ENCODE results near the gene C12orf57.

DNA sequence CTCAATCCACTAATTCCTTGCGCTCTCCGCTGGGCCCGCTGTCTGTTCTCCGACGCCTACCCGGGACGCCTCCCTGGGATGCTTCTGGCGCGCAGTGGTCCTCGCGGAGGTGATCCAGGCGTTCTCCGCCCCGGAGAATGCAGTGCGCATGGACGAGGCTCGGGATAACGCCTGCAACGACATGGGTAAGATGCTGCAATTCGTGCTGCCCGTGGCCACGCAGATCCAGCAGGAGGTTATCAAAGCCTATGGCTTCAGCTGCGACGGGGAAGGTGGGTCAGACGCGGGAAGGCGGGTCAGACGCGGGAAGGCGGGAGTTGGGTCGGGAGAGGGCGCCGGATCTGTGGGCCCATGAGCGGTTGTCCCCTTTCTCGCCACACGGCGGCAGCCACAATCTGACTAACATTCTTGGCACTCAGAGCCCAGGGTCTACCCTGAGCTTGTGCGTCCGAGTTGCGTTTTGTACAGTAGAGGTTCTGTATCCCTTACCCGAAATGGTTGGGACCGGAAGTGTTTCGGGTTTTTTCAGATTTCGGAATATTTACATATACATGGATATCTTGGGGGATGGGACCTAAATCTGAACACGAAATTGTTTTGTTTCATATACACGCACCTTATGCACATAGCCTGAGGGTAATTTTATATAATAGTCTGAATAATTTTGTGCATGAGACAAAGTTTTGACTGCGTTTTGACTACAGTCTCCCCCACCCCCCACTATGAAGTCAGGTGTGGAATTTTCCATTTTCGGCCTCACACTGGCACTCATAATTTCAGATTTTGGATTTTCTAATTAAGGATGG lies 762 bp downstream of the C12orf57 start:
- TF ChIP-seq, protein P1, sequence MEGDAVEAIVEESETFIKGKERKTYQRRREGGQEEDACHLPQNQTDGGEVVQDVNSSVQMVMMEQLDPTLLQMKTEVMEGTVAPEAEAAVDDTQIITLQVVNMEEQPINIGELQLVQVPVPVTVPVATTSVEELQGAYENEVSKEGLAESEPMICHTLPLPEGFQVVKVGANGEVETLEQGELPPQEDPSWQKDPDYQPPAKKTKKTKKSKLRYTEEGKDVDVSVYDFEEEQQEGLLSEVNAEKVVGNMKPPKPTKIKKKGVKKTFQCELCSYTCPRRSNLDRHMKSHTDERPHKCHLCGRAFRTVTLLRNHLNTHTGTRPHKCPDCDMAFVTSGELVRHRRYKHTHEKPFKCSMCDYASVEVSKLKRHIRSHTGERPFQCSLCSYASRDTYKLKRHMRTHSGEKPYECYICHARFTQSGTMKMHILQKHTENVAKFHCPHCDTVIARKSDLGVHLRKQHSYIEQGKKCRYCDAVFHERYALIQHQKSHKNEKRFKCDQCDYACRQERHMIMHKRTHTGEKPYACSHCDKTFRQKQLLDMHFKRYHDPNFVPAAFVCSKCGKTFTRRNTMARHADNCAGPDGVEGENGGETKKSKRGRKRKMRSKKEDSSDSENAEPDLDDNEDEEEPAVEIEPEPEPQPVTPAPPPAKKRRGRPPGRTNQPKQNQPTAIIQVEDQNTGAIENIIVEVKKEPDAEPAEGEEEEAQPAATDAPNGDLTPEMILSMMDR (IDR thresholded peaks at IDR 0.05): peak; percentile 64 to 98 (median 88)
- peak; percentile 20 to 79 for TF ChIP-seq POLR2A (IDR thresholded peaks at IDR 0.05)
